Stimulated activated CD8-positive, alpha-beta memory T cell treated with anti-CD3 and anti-CD28 coated beads, Interleukin-4, amount 100 ng/mL, for 24 hours (primary cell): ENCODE measurements around the gene PLXNA2.
A peak's percentile ranks its signal among the peaks of the same experiment; 100 is the strongest.

ENCODE experiments used
- DNase-seq: peaks from one replicate; pipeline ENCODE4 v3.0.0-alpha.2; 2020; ENCODE audit warnings: low read depth

Gene PLXNA2

DNA sequence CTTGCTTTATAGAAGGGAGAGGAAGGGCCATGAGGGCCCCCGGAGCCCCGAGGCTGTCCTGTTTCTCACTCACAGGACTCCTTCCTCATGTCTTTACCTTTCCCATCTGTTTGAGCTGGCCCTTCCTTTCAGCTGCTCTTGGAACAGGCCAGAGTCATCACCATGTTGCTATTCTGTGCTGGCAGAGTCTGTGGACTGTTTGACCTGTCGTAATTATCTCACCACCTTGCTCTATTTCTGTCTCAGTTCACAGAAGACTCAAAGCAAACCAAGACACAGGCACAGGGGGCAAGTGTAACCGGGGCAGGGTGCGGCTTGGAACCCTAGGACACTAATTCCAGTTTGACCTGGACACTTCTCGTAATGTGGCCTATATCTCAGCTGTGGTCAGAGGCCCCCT, 228.9 kb downstream of the PLXNA2 start:
- no peak for DNase-seq

DNA sequence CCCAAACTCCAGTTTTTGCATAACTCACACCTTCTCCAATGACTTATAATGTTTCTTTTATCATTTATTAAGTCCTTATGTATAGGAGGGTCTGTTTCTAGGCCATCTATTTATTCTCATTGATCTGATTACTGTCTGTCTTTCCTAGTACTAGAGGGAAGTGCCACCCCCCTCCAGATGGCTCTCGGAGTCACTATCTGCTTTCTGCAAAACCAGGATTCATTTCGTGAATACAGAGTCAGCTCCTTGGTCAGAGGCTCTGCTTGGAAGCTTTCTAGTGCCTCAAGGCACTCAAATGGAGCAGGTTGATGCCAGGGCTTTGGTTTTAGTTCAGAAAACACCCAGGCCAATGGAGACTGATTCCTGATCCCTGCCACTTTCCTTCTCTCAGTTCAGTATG, 231.0 kb downstream of the PLXNA2 start:
- DNase-seq = no peak

DNA sequence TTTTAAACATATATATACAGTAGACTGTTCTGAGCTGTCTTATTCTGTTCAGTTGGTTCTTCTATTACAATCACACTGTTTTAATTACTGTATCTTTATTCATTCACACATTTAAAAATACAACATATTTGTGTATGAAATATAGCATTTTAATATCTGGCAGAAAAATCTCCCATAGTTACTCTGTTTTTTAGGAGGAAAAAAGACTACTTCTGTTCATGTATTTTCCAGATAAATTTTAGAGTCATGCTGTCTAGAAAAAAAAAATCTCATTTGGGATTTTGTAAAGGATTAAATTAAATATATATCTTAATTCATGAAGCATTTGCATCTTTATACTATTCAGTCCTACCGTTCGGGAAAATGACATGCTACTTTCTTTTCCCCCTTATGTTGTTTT, 231.5 kb downstream of the PLXNA2 start:
- DNase-seq = no peak

DNA sequence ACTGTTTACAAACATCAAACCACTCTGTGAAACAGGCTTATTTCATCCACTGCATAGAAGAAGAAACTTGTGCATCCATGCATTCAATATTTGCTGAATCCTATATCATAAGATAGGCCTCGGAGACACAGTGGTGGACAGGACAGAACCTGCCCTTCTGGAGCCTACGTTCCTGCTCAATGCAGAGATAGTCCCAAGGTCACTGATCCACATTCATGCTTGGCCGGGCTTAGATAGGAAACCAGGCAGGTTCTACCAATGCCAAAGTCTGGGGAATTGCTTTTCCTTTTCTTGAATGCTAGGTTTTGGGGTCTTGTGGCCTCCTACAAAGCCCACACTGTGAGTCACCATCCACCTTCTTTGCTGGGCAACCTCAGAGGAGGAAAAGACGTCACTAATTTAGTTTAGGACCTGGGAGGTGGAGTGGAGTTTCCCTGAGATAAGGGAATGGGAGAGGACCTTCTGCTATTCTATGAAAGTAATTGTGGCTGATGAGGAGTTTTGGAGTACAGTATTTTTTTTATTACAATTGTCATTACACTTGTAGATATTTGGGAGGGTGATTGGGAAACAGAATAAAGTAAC, 233.6 kb downstream of the PLXNA2 start:
- DNase-seq = no peak

DNA sequence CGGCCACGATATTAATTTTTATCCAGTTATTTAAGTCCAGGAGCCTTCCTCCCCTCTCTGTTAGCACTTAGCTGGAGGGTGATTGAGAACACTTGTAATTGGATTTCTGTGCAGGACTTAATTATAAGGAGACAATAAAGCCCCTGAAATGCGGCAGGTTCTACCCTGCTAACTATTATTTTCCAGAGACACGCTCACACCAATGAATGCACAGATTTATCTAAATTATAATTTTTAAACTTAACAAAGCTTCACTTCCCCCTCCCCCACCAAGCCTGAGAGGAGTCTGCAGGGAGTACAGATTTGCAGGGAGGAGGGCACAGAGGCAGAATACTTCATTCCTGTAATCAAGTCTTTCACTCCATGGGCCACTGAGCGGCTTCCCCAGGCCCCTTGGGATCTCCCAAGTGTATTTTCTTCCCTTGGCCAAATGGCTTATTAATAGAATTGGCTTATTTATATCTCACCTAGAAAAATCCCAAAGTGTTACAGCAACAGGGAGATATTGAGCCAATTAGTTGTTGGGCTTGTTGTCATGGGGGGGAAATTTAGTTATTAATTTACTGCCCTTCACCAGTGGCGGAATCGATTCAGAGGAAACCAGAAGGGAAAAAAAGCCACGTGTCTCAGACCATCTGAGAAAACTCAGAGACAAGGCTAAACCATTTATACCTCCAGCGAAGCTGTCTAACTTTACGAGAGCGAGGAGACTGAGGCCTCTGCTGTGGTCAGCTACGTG, 234.3 kb downstream of the PLXNA2 start:
- DNase-seq = no peak

DNA sequence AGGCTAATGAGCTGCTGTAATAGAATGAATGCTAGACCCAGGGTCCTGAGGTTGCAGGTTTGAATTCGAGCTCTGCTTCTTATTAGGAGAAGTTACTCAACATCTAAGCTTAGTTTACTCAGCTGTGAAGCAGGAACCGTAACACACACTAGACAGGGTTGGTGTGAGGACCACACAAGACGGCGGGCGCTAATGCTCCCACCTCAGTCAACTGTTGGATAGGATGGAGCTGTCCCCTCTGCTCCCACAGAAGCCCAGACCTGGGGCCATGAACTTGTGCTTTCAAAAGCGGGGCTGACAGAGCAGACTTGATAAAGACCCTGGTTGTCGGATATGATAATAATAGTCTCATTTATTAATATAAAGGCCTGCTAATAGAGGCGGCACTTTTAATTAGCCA, 234.9 kb downstream of the PLXNA2 start:
- DNase-seq = no peak

DNA sequence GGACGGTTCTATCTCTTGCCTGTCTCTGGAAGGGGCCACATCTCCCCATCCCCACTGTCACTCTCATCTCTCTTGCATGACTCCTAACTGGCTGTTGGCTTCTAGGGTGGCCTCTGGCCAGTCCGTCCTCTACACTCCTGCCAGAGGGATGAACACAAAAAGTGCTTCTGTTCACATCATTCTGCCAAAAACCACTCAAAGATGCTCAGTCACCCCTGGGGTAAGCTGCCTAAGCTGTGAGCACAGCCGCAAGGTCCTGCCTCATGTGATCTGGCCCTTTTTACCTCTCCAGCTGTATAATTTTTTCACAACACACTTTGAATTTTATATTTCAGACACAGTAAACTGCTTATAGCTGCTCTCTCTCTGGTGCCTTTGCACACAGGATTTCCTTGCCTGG, 235.7 kb downstream of the PLXNA2 start:
- no peak for DNase-seq

DNA sequence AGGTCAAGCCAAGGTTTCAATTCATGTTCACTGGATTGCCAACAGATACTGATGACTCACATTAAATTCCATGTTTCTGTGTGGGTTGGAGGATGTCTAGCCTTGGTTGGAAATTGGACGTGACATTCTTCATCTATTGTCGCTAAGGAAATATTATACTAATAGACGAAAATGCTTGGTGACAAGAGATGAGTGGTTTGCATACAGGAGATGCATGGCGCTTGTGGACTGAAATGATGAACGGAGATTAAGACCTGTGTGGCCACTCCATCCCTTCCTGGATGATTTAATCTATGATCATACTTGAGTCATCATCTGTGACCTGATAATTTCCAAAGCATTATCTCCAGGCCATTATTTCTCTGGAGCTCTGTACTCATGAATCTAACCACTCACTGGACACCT, 236.2 kb downstream of the PLXNA2 start:
- no peak for DNase-seq

DNA sequence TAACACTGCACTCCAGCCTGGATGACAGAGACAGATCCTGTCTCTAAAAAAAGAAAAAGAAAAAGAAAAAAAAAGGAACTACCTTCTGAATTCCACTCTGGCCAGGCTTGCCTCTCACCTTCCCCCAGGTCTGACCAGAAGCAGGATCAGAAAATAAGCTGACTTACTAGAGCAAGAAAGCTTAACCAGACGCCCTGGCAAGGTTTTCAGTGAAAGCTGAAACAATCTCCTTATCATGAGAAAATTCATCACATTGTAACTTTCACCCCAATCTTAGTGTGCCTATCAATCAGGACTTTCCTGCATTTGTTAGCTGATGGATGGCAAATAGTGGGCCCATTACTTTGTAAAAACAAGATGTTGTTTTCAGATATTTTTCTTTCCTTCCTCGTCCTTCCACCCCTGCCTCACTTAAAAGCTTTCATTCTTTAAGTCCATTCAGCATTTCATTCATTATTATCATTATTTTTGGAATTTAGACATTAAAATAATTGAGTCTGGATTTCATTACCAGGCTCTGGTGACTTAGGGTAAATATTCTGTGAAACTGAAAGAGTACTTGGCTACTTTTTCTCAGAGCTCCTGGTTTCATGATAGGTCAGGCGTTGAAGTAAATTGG, 236.8 kb downstream of the PLXNA2 start:
- DNase-seq = no peak

DNA sequence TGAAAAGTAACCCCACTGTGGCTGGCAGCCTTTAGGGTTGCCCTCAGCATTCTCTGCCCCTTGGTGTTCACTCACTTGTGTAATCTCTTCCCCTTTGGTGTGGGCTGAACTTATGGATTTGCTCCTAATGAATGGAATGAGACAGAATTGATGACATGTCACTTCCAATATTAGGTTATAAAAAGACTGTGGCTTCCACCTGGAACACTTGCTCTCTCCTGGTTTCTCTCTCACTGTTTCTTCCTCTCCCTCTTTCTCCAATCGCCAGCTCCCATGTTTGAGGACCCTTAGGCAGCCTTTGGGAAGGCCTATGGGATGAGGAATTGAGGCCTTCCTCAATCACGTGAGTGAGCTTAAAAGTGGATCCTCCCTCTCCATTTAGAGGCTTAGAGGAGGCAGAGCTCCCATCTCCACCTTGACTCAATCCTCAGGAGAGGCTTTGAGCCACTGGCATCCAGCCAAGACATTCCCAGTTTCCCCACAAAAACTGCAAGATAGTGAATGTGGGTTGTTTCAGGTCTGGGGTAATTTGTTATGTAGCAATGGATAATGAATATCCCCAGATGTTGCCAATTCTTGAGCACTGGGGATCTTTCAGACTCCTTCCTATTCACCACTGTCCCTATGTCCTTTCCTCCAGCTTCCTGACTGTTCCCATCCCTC, 237.8 kb downstream of the PLXNA2 start:
- DNase-seq = no peak

DNA sequence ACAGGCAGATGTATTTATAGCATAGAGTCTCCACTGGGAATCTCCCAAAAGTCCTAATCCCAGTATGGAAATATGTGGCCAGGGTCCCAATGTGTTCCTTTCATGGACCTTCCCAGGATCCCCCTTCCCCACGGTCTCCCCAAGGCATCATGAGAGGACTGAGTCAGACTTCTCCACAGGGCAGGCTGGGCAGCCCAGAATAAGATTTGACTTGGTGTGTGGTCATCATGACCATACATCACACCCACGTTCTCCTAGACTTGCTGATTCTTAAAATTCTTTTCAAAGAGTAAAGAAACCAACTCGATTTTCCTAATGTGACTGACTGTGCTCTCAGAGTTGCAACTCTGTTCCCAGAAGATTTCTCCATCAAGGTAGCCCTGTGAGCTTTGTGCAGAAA, 239.3 kb downstream of the PLXNA2 start:
- DNase-seq = no peak

DNA sequence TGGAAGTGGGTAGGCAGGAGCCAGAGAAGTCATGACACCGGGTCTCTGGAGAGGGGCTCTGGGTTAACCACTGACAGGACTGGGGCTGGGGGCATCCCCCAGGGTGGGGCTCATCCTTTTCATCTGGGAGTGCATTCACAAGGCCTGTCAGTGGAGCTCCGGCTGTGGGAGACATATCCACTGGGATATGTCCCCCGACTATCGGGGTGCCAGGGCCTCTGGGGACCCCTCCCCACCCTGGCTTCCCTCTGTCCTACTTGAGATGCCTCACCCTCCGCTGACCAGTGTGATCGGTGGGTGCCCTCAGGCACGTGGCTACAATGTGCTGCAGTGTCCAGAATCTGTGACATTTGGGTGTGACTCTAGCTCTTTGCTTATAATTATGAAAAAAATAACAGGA, 240.9 kb downstream of the PLXNA2 start:
- DNase-seq = no peak

DNA sequence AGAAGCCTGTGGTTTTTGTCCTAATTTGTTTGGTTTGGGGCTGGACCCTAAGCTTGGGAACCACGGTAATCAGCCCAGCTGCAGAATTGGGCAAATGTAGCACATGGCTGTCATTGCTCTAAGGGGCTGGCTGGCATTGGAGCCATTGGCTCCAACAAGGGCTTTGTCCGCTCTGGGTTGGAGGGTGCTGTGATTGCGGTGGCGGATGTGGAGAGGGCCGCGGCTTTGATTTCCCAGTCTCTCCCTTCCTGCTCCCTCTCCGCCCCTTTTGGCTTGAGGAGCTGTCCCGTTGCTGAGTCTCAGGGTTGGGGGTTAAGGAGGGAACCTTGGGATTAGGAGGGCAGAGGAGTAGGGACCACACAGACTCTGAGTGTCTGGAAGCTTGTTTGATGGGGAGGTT, 241.5 kb downstream of the PLXNA2 start:
- DNase-seq = no peak

DNA sequence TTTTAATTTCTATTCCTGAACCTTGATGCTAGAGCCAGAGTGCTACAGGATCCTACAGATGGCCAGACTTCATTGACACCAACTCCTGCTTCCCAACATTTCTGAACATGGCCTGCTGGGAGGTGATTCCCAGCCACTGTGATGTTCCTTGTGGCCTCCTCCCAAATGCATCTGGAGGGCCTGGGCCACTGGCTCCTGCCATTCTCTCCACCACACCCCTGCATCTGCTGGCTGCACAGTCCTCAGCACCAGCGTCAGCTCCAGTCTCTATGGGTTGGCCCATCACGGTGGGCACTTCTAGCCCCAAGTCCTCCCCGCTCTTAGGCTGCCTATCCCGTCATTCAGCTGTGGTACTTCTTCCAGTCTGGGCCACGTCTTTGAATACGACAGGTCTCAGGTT, 242.1 kb downstream of the PLXNA2 start:
- DNase-seq = no peak

DNA sequence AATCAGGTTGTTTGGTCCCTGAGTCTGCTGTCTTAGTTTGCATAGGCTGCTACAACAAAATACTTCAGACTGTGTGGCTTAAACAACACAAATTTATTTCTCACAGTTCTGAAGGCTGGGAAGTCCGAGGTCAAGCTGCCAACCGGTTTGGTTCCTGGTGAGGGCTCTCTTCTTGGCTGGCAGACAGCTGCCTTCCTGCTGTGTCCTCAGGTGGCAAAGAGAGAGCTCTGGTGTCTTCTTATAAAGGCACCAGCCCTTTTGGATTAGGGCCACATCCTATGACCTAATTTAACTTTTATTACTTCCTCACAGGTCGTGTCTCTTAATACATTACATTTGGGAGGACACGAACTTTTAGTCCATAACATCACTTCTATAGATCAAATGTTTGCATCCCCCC, 243.7 kb downstream of the PLXNA2 start:
- DNase-seq = no peak

DNA sequence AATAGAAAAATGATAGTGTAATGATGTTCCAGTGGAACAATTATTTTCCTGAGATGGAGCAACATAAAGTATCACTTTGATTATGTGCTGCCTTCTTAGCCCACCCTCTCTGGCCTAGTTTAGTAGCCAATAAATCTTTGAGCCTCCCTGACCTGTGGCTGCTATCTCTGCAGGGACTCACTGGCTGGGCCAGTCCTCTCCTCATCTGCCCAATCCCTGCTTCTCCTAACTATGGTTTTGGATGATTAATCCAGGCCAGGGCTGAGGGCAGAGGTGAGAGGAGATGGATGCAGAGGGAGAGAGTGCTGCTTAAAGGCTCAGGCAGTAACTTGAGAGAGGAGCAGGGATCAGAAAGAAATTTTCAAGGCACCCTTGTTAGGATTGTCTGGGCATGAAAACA, 244.2 kb downstream of the PLXNA2 start:
- DNase-seq = no peak

DNA sequence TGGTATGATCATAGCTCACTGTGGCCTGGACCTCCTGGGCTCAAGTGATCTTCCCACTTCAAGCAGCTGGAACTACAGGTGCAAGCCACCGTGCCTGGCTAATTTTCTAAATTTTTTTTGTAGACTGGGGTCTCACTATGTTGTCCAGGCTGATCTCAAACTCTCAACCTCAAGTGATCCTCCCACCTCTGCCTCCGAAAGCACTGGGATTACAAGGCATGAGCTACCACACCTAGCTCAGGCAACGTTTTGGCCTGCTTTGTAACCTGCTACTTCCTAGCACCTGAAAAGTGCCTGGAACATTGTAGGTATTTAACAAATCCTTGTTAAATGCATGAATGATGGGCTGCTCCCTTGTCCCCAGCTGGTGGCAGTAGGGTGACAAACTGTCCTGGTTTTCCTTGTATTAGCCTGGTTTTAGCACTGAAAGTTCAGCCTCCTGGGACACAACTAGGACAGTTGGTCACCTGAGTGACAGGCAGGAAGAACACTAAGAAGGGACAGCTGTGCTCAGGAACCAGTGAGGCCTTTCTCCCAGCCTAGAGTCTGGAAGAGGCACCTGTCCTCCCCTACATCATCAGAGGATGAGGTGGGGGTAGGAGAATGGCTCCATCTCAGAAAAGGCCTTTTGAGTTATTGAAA, 244.8 kb downstream of the PLXNA2 start:
- no peak for DNase-seq

DNA sequence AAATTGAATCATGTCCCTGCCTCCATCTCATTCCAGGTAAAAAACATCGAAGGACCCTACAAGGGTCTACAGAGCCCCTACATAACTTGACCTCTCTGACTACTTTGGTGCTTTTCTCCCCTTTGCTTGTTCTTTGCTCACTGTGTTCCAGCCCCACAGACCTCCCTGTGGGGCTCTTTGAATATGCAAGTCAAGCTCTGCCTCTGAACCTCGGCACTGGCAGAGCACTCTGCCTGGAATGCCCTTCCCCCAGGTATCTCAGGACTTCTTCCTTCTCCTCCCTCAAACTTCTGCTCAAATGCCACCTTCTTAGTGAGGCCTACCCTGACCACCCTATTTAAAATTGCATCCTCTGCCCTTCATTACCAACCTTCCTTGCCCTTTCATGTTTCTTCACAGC, 245.5 kb downstream of the PLXNA2 start:
- no peak for DNase-seq

DNA sequence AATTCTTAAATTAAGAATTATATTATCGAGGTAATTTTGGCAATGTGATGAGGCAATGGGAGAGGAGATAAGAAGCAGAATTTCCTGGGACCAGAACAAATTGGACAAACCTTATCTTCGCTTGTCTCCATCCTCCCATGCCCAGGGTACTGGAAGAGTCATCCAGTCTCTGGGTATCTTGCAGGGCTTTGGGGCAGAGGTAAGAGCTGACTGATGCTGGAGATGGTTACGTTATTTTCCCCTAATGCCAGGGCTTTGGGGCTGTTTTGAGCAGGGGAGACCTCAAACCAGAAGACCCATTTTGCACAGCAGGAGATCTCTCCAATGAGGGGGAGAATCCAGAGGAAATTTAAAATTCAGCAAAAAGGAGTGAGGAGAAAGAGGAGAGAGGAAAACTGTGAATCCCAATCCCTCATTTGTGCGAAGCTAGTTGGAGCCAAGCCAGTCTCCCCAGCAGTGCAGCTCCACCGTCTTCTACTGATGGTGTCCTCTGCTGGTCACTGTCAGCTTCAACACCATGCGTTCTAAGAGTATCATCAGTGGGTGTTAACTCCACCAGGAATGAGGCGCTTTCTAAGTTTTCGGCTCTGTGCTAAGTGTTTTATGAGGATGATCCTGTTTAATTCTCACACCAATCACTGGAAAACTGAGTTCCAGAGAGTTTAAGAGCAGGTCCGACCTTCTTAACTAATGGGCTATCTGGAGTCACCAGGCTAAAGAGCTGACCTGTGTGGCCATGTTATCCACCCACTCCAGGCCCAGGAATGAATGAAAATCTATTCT, 246.5 kb downstream of the PLXNA2 start:
- DNase-seq = peak; percentile 14

DNA sequence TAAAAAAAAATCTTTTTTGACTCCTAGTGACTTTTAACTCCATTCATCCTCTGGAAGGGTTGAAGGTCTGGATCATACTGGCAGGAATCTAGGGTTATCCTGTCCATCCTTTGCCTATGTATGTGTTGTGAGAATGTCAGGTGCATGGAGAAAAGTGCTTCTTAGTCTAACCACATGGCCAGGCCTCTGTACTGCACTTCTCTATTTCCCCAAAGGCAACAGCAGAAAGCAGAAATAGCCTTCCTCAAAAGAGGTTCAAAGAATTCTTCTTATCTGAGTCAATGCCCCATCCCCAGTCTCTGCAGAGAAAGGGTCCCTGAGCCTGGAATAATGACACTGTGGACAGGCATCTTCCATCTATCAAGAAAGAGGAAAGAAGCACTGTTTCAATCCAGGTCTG, 247.5 kb downstream of the PLXNA2 start:
- DNase-seq = no peak

DNA sequence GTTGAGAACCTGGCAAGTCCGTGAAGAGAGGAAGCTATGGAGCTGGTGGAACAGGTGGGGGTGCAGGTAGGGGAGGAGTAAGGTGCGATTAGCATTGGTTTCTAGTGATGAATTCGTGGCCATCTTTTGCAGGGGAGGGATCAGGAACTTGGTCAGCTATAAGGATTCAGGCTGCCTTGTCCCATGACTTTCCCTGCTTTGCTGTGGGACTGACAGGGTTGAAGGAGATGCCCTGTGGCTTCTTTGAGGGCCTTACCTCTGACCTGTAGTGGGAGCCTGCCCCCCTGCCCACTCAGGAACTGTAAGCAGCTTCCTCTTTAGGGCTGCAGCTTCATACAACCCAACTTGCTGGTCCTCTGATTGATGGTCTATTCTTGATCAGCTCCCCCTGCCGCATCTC, 248.6 kb downstream of the PLXNA2 start:
- no peak for DNase-seq
